MCF 10A (cell line): Measurements from ENCODE around the gene PRRX2. TPM values are rescaled to one million over a fixed set of nuclear protein-coding genes. Genes with fewer than 3 reads are reported as not detected.

Experiments used
- BruUV-seq: library from RNA; stranded (reverse); fragments of 400-500 nt; replicated peaks from 2 replicates; lab custom pipeline; 2021; lab: Mats Ljungman, UMichigan
- CTCF ChIA-PET: fragments of 300-600 bp; sonication (Branson Sonifier 250); formaldehyde crosslinking; extraction: SDS; loops from one replicate; lab custom pipeline; 2021; ENCODE audit warnings: antibody characterized with exemption, inconsistent platforms; lab: Yijun Ruan, JAX
- POLR2A ChIA-PET: fragments of 300-600, 350-650 bp; sonication (Branson Sonifier 250); formaldehyde crosslinking; extraction: SDS; loops from one replicate; lab custom pipeline; 2020; ENCODE audit warnings: antibody characterized with exemption, inconsistent platforms; lab: Yijun Ruan, JAX
- DNase-seq: peaks from one replicate; pipeline ENCODE4 v3.0.0-alpha.2; 2018; ENCODE audit not compliant: unreplicated experiment
- H3K27ac Mint-ChIP-seq: one replicate; pipeline ENCODE4 v1.8.0; 2022; ENCODE audit warnings: mild to moderate bottlenecking, low read depth, mixed read lengths; ENCODE audit not compliant: unreplicated experiment
- H3K27me3 Mint-ChIP-seq: one replicate; pipeline ENCODE4 v1.8.0; 2022; ENCODE audit warnings: mixed read lengths; ENCODE audit not compliant: insufficient read depth, unreplicated experiment
- H3K36me3 Mint-ChIP-seq: one replicate; pipeline ENCODE4 v1.8.0; 2022; ENCODE audit warnings: mild to moderate bottlenecking, moderate library complexity, mixed read lengths; ENCODE audit not compliant: insufficient read depth, unreplicated experiment
- H3K4me1 Mint-ChIP-seq: one replicate; pipeline ENCODE4 v1.8.0; 2022; ENCODE audit warnings: mixed read lengths; ENCODE audit not compliant: insufficient read depth, unreplicated experiment
- H3K4me3 Mint-ChIP-seq: one replicate; pipeline ENCODE4 v1.8.0; 2022; ENCODE audit warnings: mild to moderate bottlenecking, moderate library complexity, mixed read lengths; ENCODE audit not compliant: unreplicated experiment
- H3K9me3 Mint-ChIP-seq: one replicate; pipeline ENCODE4 v1.8.0; 2022; ENCODE audit warnings: mixed read lengths; ENCODE audit not compliant: unreplicated experiment
- CTCF ChIP-seq: fragments of 200-600 bp; IDR thresholded peaks from one replicate; pipeline ENCODE4 v1.8.0; 2022; ENCODE audit warnings: antibody characterized with exemption, mild to moderate bottlenecking; ENCODE audit not compliant: unreplicated experiment
- intact Hi-C: fragments of 100-400 bp; cut with micrococcal nuclease; formaldehyde crosslinking; loops from 2 replicates; pipeline ENCODE4 v1.14.1; 2022
- total RNA-seq: library from RNA; stranded (reverse); gene quantifications from 2 replicates; pipeline ENCODE4 v1.2.3, GENCODE V29; 2022

PRRX2 gene
- total RNA-seq, 1 experiment from 2014 or later: not detected

DNA sequence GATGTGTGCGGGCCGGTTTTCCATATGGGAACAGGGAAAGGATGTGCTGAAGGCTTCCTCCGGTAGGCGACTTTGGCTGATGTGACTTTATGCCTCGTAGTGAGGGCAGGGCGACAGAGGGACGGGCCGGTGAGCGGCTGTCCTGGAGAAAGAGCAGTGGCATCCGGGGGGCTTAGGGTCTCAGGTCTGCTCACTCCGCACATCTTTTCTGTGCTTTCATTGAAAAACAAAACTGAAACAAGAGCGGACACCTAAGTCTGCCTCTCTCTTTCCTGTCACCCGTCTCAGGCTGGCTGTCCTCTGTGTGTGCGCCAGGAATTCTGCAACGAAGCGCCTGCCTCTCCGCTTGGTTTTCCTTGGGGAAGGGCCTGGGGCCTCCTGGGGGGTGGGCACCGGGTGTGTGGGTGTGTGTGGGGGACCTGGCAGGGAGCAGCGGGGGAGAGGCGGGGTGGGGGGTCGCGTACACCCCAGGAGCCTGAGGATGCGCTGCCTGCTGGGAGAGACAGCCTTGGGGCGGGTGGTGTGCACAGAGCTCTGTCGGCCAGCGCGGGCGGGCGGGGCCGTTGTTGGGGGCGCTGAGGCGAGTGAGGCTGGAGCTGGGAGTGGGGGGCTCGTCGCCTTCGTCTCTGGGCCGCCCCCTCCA, 580 bp upstream of the PRRX2 start:
- no peaks in the 10 kb centered on the region for H3K36me3 Mint-ChIP-seq
- no peak for DNase-seq
- intact Hi-C loops: no loop called here
- peaks cover 19% of the 10 kb centered on the region for H3K27me3 Mint-ChIP-seq
- no peak for TF ChIP-seq CTCF
- H3K9me3 Mint-ChIP-seq: no peaks in the 10 kb centered on the region
- CTCF ChIA-PET: no interaction called here
- H3K4me1 Mint-ChIP-seq: no peaks in the 10 kb centered on the region
- H3K4me3 Mint-ChIP-seq: peak overlapping the region; percentile 29
- no TSS peak for BruUV-seq
- H3K27ac Mint-ChIP-seq: no peak overlapping the region
- POLR2A ChIA-PET: no interaction called here

GRCh38 chr9:129665814-129666520, 520 bp downstream of the PRRX2 start:
- CTCF ChIA-PET: no interaction called here
- Mint-ChIP-seq H3K9me3 (no peaks in the 10 kb centered on the region), H3K27me3 (peaks cover 19% of the 10 kb centered on the region), H3K36me3 (no peaks in the 10 kb centered on the region), H3K27ac (no peak overlapping the region), H3K4me1 (no peaks in the 10 kb centered on the region), H3K4me3 (no peak overlapping the region)
- no peak for DNase-seq
- TF ChIP-seq CTCF: no peak
- POLR2A ChIA-PET: no interaction called here
- no TSS peak for BruUV-seq
- intact Hi-C loops: no loop called here

DNA sequence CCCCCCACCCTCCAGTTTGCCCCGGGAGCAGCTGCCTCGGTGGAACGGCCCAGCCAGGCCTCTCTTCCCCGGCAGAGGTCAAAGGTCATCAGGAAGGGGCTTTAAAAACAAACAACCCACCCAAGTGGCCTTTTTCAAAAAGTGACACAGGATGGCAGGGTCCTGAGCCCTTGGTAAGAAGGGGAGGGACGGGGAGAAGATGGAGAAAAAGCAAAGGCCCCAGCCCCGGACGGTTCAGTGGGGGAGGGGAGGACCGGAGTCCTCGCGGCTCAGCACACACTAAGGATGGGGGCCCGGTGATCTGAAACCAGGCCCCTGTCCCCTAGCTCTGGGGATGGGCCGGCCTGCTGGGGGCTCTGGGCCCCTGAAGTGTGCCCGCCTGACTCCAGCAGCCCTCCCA, 1.1 kb downstream of the PRRX2 start:
- Mint-ChIP-seq H3K36me3 (no peaks in the 10 kb centered on the region), H3K27me3 (peaks cover 19% of the 10 kb centered on the region), H3K9me3 (no peaks in the 10 kb centered on the region), H3K27ac (no peak overlapping the region), H3K4me3 (no peak overlapping the region), H3K4me1 (no peaks in the 10 kb centered on the region)
- intact Hi-C loops: no loop called here
- POLR2A ChIA-PET: no interaction called here
- TF ChIP-seq CTCF: no peak
- BruUV-seq: no TSS peak
- CTCF ChIA-PET: no interaction called here
- no peak for DNase-seq

DNA sequence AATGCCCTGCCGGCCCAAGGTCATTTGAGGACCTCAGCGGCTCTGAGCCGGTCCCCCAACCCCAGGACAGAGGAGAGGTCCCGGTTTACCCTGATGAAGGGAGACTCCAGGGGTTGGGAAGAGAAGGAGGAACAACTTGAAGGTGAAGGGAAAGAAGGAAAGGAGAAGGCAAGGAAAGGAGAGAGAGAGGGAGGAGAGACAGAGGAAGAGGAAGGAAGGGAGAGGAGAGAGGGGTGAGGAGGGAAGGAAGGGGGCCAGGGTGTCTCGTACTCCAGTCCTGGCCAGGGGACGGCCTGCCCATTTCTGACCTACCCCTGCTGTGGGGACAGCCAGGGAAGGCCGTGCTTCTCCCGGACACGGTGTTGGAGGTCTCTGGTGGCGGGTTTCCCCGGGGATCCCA, 1.9 kb downstream of the PRRX2 start:
- H3K36me3 Mint-ChIP-seq: no peaks in the 10 kb centered on the region
- H3K4me1 Mint-ChIP-seq: no peaks in the 10 kb centered on the region
- H3K4me3 Mint-ChIP-seq: no peak overlapping the region
- H3K9me3 Mint-ChIP-seq: no peaks in the 10 kb centered on the region
- no peak overlapping the region for H3K27ac Mint-ChIP-seq
- DNase-seq: no peak
- ChIA-PET CTCF (no interaction called here), POLR2A (no interaction called here)
- TF ChIP-seq CTCF: no peak
- intact Hi-C loops: no loop called here
- BruUV-seq: no TSS peak
- H3K27me3 Mint-ChIP-seq: peaks cover 19% of the 10 kb centered on the region
